AG08395 (cell line): ENCODE measurements around the gene CELF4.
"Not testable (repeated sequence)": the region's sequence is repeated elsewhere in the genome, so short reads cannot be mapped to it uniquely, and the experiment has no call there.

ENCODE experiments used
- DNase-seq: peaks from one replicate; pipeline ENCODE4 v3.0.0; 2012; ENCODE audit warnings: mixed read lengths, low spot score

The CELF4 gene

DNA sequence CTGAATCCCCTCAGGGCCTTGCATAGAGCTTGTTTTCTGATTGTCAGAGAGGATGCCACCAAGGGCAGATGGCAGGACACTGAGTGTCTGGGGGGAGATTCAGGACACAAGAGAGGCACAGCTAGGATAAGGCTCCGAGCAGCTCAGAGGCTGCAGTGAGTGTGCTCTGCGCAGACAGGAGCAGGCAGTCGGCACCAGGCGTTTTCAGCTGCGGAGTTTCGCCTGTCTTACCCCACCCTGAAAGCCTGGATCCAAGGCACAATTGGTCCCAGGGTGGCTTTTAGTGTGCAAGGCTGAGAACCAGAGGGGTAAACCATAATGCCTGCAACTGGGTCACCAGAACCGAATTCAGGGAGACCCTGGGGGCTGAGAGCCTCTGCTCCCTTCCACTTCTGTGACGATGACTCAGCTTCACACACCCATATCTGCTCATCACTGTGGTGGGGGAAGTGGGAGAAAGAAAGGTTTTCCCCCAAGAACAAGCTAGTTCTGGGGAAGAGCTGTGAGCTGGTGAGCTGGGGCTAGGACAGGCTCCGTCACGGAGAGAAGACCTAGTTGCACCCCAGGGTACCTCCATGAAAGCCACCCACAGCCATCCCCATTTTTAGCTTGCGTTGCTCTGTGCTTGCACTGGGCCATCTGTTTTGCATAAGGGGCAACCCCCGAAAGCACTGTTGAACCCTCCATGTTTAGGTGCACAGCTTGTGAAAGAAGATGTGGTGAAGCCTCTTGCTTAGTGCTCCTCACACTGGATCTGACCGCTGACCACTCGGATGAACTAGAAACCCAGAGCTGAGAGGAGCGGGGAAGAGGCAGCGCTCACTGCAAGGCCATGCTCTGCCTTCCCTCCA, 173.7 kb downstream of the CELF4 start:
- DNase-seq, result no peak

DNA sequence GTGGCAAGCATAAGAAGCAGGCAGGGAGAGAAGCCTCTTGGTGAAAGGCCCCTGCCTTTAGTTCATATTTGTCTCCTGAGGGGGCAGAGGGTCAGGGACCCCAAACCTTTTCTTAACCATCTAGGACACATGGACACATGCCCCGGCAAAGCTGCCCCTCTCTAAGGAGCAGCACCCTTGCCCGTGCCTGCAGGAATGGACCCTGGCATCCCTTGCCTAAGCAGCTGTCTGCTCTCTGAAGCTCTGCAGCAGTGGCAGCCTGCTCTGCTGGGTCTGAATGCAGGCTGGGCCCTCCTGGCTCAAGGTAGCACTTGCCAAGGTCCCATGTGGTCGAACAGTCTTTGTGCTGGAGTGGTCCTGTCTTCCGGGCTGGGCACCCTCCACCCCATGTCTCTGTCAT, 174.4 kb downstream of the CELF4 start:
- no peak for DNase-seq

DNA sequence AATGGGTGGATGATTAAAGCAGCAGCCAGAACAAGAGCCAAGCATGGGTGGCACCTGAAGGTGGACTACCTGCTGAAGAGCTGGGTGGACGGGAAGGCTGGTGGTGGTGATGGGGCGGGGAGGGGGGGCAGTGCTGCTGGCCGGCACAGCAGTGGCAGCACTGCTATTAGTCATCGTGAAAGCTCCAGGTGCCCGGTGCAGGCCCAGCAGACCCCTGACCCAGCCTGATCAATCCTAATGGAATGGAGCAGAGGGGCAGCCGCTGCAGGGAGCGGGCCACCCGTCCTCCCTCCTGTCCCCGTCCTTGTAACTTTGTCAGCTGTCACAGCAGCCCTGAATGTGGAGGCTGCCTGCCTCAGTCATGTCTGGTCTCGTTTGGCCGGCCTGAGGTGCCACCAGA, 174.9 kb downstream of the CELF4 start:
- DNase-seq, result no peak

DNA sequence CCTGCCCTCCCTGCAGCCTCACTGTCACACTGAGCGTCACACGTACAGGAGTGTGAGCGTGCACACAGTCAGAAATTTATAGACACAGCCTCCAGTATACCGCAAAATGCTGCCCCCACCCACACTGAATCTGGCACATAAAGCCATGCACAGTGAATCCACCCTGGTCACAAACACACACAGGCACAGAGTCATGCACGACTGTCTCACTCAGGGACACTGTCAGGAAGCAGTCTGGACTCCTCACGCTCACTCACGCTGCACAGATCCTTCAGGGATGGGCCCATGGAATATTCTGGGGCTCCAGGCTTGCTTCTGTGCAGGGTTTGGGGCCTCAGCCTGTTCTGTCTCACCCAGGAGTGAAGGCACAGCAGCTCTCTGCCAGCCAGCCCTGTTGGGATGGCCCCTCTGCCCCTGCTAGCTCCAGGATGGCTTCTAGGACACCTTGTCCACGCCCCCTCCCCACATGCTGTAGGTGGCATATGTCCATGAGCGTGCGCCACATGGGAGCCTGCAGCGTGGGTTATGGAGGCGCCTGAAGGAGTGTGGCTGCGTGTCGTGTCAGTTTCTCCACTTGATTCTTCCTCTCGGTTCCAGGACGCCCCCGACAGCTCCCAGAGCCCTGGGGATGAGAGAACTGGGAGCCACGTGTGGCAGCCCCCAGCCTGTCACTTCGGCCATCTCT, 175.8 kb downstream of the CELF4 start:
- DNase-seq, result no peak

DNA sequence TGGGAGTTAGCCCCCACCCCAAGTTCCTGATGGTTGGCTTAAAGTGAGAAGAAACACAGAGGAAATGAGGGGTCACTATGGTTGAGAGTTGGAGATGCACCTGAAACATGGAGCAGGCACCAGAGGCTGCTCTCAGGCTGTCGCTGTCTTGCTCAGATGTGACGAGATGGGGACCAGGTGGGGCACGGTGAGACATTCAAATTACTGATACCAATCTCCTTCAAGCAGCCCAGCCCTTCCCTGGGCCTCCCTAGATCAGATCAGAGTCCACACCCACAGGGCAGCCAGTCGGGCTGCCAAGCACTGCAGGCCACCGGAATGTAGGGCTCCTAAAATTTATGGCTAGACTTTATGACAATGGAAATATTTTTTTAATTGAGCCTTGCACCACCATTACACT, 176.6 kb downstream of the CELF4 start:
- no peak for DNase-seq

DNA sequence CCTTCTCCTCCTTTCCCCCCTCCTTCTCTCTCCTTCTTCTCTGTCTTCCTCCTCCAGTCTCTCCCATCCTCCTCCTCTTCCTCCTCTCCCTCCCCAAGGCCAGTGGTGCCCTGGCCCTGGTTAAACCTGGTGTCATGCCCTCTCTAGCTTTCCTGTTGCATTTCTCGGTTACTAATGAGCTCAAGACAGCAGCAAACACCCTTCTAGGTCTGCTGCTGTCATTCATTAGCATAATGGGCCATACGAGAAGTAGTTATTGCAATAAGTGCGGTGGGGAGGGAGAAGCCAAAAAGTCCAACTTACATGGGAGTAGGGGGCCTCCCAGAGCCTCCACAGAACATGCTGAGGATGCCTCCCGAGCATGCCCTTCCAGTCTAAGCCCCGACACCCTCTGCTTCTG, 177.2 kb downstream of the CELF4 start:
- DNase-seq, result no peak

DNA sequence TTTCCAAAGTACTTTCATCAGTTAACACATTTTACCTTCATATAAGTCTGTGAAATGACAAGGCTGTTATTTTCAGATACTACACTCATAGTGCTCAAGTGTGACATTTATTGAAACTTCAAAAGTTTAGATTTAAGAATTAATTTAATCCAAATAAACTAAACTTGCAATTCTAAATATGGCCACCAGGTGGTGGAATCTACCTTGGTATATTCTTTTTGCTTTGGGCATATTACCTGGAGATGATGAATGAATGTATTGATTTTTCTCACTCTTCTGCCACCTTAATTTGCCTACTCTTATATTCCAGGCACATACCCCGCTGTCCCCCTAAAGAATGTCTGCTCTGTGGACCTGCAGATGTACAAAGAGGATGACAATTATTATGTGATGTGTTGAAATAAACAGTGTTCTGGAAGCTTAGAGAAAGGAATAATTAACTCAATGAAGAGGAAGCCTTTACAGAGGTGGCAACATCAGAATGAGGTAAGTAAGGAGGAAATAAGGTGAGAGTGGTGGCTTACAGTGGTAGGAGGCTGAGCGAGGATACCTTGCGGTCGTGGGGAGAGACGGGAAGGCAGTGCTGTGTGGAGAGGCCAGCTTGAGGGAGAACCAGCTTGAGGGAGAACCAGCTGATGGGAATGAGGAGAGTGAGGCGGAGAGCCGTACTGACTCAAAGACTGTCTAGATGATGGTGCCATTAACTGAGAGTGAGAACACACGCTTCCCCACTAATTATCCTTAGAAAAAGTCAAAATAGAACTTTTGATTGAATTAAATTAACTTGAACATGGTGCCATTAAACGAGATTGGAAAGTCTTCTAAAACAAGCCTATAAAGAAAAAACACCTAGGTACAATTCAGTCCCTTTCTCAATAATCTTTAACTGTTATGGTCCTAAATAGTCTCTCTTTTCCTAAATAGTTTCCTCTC, 179.5 kb downstream of the CELF4 start:
- DNase-seq, result peak; percentile 31

DNA sequence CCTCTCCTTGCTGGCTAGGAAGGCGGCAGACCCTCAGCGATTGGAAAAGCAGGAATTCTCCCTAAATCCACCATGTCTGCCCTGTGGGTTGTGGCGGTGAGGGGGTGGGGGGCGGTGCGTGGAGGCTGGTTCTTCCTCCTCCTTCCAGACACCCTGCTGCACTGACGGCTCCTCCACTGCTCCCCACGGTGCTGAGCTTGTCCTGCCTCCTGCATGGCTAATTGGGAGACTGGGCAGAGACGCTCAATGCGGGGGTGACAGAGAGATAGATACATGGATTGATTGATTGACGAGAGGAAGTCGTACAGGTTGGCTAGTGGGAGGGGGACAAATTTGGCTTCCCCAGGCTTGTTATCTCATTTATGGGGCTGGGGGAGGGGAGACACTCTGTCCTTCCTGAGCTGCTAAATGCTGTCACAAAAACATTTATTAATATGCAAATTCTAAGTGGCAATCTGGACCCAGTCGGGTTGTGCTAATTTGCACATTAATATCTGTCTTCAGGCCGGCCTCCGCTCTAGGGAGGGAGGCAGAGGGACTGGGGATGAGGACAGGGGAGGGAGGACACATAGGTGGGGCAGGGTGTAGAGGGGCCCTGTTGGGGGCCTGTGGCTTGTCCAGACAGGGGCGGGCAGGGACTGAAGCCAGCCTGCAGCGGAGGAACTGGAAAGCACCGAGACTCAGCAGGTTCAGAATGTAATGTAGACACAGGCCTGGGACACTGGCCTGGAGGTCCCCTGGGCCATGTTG, 181.6 kb downstream of the CELF4 start:
- DNase-seq, result no peak

DNA sequence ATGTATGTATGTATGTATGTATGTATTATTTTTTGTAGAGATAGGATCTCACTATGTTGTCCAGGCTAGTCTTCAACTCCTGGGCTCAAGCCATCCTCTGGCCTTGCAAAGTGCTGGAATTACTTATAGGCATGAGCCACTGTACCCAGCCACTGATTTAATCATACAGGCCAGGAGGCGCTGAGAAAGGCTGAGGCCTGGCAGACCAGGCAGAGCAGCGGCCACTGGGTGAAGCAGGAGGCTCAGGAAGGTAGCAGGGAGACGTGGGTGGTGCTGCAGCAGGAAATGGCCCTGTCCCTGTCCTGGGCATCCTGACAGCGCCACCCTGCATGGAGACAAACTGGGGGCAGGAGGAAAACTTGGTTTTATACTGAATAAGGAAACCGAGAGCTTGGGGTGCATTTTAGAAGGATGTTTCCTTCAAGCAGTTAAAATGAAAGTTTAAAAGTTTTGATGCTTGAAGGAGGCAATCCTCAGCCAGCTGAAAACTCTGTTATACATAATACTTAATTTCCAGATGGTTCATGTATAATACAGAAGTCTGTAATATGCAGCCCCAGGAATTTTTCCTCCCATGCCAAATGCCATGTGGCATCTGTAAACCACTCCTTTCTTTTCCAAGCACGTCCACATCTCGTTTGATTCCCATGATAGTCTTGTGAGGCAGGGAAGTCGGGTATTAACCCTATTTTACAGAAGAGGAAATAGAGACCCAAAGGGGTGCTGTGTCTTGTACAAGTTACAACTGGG, 182.4 kb downstream of the CELF4 start:
- peak; percentile 35 for DNase-seq

DNA sequence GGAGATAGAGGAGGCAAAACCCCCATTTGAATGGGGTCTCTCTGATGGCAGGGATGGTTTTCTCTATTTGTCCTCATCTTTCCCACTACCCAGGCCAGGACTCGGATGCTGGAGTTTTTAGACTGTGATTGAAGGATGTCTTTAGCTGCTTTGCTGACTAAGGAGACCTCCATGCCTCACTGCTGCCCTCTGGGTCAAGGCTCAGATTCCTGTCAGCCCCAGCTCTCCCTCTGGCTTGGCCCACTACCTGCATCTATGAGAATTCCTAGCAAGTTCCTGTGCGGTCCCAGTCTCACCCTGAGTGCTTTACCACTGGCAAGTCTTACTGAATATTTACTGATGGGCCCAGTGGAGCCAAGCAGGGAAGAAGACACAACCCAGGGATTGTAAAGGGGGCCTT, 184.0 kb downstream of the CELF4 start:
- no peak for DNase-seq

DNA sequence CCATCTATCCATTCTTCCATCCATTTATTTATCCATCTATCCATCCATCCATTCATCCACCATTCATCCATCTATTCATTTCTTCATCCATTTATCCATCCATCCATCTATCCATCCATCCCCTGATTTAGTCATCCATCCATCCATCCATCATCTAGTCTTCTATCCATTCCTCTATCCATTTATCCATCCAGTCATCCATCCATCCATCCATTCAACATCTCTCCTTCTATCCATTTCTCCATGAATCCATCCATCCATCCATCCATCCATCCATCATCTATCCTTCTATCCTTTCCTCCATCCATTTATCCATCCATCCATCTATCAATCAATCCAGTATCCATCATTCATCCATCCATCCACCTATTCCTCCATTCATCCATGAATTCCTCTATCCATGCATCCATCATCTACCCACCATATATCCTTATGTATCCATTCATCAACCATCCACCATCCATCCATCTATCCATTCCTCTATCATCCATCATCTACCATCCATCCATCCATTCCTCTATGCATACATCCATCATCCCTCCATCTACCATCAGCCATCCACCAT, 185.0 kb downstream of the CELF4 start:
- no peak for DNase-seq

DNA sequence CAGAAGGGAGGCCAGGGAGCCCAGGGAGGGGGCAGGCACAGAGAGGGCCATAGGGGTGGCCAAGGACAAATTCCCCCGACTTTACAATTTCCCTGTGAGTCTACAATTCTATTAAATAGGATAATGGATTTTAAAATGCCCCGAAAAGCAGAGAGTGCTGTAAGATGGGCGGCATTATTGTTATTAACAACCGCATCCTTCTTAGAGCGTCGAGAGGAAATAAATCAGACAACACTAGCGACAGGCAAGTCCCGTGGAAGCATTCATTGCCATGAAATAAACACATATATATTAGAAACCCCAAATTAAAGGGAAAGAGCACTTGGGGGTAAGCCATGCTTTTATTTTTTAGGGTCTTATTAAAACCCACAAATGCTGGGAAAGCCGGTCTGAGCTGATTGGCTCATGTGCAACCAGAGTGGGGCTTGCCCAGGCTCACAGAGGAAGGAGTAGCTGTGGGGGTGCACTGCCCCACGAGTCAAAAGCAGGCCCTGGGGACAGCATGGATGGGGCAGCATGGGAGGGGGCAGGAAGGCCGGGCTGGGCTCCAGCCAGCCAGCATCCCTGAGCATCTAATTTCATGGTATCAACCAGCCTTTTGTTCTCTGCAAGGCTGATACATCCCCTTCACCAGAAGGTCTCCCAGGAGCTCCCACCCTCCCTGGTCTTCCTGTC, 187.1 kb downstream of the CELF4 start:
- DNase-seq, result no peak

DNA sequence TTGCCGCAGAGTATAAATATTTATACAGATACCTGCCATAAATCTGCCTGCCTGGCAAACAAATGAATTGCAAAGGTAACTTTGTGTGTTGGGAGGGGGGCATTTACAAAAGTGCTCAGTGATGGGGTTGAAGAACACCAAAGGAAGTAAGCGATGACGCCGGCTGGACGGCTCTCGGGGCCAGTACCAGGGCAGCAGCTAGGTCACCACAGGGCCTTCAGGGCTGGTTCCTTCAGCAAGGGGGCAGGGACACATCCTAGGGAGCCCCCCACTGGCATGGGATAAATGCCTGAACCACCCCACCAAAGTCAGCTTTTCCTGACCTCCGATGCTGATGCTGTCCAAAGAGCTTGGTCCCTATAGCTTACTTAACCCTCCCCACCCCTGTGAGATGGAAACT, 190.4 kb downstream of the CELF4 start:
- DNase-seq, result no peak

DNA sequence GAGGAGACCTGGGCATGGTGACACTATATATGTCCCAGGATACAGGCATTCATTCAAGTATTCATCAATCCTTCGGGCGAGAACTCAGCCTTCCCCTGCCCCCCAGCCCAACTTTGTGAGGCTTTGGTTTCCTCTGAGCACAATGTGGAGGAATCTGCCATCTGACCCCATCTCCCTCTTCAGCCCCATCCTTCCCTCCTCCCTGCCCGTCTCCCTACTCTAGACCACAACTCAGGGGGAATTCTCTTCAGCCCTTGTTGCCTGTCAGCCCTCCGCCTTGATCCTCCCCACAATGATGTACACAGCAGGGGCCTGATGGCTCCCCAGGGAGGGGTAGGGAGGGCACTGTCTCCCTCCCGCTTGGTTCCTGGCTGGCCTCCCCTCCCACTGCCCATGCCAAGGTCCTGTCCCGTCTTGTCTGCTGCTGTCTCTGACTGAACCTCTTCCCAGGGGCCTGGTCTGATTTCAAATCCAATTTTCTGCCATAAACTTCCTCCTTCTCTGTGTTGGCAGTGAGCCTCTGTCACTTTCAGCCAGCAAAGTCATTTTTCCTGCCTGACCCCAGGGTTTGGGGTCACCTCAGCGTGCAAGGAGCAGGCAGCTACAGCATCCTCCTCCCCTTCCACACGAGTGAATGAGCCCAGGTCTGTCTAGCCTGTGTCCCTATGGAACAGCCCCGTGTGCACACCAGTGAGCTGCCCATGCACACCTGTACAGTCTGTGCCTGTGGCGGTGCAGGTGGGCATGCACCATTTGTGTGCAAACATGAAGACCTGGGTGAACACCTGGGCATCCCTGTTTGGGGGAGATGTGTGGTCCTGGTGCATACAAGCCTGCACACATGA, 197.3 kb downstream of the CELF4 start:
- no peak for DNase-seq

DNA sequence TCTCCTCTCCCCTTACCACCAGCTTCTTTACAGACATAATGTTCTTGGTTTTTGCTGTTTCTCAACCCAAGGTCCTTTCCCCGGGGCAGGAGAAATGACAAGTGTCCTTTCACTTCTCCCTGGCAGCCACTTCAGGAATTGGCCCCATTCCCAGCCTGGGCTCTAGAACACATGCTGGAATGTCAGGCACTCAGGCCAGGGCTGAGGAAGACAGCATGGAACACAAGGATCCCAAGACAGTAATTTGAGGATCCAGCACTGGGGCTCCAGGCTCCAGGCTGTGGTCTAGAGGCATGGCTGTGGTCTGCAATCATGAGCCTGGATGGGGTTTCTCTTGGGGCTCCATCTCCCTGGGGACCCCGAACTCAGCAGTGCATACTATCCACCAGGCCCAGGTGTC, 201.4 kb downstream of the CELF4 start:
- DNase-seq, result peak; percentile 42

DNA sequence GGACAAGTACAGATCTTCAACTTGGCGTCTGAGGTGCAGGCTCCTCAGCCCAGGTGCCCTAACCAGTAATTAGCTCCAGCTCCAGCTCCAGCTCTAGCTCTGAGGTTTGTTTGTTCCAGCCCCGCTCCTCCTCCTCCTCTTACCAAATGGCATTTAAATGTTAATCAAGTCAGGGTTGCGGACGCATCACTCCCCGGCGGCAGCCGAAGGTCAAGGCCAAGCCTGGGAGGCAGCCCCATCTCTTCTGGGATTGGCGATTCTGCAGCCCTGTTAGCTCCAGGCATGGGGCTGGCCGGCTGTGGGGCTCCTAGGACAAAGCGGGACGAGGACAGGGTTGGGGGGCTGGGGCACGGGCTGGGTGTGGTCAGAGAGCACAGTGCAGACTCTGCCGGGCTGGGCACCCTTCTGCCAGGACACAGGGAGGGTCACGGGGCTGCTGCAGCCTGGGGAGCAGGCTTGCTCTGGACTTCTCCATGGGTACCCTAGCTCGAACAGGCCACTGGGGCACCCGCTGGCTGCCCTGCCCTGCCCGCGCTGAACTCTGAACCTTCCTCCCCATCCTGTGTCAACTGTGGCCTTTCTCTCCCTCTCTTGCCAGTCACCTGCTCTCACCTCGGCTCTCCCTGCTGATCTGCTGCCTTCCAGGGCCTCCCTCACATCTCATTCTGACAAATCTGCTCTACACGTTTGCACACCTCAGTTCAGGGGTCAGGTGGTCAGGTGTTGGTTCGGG, 203.3 kb downstream of the CELF4 start:
- no peak for DNase-seq

DNA sequence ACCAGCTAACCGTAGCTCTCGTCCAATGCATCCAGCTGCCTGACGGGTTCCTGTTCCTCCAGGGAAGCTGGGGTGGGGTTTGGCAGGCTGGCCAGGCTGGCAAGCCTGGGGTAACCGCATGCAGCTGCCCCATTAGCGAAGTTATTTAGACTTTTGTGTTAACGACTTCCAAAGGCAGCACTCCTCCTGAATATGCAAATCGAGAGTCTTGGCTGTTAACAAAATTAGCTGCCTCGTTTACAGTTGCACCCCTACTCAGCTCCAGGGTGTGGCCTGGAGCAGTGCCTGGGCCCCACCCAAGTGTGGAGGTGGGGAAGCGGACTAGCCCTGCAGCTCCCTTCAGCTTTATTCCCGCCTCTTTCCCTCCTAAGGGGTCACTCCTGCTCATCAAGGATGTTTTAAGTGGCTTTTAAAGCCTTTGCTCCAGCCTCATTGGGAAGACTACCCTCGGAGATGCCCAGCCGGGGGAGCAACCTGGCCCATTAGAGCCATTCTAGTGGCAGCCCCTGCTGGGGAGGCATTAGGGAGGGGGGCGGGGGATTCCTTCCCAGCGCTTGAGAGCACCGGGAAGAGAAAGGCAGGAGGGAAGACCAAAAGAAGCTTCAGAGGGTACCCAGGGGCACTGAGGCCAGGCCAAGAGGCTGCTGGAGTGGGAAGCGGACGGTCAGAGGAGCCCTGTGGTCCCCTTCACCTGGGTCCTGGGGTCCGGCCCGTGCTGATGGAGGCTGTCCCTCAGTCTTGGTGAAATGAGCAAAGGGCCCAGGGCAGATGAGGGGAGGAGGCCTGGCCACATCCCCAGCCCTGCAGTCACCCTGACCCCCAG, 204.1 kb downstream of the CELF4 start:
- DNase-seq, result no peak

DNA sequence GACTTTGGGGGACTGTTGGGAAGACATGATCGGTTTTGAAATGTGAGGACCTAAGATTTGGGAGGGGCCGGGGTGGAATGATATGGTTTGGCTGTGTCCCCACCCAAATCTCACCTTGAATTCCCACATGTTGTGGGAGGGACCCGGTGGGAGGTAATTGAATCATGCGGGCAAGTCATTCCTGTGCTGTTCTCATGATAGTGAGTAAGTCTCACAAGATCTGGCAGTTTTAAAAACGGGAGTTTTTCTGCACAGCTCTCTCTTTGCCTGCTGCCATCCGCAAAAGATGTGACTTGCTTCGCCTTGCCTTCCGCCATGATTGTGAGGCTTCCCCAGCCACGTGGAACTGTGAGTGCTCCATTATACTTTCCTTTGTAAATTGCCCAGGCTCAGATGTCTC, 207.5 kb downstream of the CELF4 start:
- not testable (repeated sequence) for DNase-seq
